ENCODE measurements around the gene GALR3.
"Not testable (repeated sequence)": the region's sequence is repeated elsewhere in the genome, so short reads cannot be mapped to it uniquely, and the experiment has no call there.

Gene GALR3

GRCh38 chr22:37823134-37823985 lies at the start of gene GALR3:
TSS of gene GALR3 (plus strand) at chr22:37823382. CDS start at chr22:37823407, 25 bp downstream.
- FAIRE-seq (no peak), DNase-seq (ENCODE audit: insufficient read length, low spot score) (no peak)

DNA sequence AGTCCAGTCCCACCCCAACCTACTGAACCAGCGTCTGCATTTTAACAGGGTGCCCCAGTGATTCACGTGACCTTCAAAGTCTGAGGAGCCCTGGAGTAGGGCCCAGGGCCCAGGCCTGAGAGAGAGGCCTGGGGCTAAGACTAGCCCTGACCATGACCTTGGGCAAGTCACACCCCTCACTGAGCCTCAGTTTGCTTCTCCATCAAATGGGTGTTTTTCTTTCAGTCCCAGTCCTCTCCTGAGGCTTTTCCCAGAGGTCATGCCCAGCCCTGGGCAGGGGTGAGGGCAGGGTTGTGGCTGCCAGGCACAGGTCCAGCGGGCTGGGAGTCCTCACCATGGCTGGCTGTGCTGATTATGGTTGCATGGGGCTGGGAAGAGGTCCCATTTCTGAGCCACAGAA lies 48.5 kb upstream of the GALR3 start:
- FAIRE-seq (no peak), DNase-seq (ENCODE audit: insufficient read length, low spot score) (no peak)

DNA sequence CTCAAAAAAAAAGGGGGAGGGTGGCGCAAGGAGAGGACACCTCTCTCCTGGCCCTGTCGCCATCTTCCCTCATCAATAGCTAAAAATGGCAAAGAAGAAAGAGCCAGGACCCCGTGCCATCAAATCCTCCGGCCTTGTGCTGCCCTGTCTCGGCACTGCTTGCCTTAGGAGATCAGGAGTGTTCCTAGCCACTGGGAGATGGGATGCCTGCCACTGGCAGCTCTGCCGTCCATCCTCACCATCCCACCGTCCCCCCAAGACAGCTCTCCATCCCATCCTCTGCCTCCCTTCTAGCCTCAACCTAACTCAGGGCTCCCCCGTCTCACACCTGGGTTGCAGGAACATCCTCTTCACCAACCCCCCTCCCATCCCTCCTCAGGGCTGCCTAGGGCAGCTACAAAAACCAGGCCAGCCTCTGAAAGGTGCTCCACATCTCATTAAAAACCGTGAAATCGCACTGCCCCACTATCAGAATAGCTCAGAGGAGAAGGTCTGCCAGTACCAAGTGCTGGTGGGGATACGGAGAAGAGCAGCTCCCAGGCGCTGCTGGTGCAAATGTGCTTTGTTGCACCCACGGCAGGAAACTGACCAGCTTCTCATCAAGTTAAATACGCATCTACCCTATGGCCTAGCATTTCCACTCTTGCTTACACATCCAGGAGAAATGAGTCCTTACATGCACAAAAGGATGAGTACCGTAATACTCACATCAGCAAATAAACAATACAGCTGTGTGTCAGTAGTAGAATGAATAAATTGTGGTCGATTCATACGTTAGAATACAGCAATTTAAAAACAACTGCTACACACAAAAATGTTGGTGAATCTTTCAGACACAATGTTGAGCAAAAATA lies 47.2 kb upstream of the GALR3 start:
- FAIRE-seq, result no peak

DNA sequence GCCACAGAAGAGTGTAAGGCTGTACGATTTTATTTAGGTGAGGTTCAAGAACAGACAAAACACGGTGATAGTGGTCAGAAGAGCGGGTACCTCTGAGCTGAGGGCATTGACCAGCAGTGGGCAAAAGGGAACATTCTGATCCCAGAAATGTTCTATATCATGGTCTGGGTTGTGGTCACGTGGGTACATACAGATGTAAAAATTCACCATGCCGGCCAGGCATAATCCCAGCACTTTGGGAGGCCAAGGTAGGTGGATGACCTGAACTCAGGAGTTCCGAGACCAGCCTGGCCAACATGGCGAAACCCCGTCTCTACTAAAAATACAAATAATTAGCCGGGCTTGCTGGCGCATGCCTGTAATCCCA lies 46.6 kb upstream of the GALR3 start:
- FAIRE-seq (no peak), DNase-seq (ENCODE audit: insufficient read length, low spot score) (no peak)

More for the DNA sequence above, 47.2 kb upstream of the GALR3 start:
- no peak for DNase-seq (ENCODE audit: insufficient read length, low spot score)

DNA sequence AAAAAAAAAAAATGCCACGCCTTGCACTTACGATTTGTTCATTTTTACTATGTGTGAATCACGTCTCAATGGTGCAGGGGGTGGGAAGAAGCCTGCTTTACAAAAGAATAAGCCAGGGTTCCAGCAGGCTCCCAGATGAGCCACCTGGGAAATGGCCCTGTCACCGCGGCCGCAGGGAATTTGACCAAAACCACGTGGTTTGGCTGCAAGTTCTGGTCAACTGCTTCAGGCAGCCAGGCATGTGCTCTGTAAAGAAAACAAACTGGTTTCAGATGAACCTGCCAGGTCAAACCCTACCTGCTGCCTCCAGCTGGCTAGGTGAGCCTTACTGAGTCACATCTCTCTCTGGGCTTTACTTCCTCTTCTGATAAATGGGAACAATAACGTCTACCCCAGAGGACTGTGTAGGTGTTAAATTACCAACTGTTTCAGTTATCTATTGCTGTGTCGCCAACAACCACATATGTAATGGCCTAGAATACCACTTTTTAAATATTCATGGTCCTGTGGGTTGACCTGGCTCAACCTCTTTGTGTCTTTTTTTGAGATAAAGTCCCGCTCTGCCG lies 46.0 kb upstream of the GALR3 start:
- no peak for FAIRE-seq
- DNase-seq (ENCODE audit: insufficient read length, low spot score), result no peak

- no peak for FAIRE-seq
- DNase-seq (ENCODE audit: insufficient read length, low spot score), result no peak
Observed at GRCh38 chr22:37778370-37779009, 44.7 kb upstream of the GALR3 start.

- FAIRE-seq (no peak), DNase-seq (ENCODE audit: insufficient read length, low spot score) (no peak)
Observed at GRCh38 chr22:37781434-37782059, 41.6 kb upstream of the GALR3 start.

DNA sequence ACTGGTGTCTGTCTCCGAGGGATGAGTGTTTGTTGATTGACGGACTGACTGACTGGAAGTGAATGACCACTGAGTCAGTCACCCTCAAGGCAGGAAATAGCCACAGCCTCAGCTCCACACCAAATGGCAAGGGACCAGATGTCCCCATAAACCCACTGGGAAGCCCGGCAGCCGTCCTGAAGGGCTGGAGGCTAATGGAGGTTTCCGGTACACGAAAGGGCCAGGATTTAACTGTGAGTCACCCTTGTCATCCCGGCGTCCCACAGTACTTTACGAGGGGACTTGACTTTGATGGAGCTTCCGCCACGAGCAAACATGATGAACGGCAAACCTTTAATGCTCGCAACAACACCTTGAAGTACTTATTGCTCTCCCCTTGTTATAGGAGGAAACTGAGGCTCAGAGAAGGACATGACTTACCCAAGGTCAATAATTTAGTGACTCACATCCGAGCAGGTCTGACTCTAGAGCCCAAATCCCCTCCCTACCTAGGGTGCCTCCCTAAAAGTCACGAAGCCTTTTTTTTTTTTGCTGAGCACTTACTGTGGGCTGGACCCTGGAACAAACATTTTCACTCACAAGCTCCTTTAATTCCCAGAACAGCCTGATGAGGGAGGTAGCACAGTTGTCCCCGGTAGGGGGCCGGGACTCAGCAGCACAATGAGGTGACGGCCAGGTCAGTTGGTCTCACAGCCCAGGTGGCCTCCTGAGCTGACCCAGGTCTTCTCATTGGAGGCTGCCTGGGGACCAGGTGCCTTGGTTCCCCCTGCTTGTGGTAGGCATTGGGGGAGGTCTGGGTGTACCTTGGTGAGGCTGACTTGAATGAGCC lies 40.6 kb upstream of the GALR3 start:
- FAIRE-seq (no peak), DNase-seq (ENCODE audit: insufficient read length, low spot score) (peak; percentile 41)

DNA sequence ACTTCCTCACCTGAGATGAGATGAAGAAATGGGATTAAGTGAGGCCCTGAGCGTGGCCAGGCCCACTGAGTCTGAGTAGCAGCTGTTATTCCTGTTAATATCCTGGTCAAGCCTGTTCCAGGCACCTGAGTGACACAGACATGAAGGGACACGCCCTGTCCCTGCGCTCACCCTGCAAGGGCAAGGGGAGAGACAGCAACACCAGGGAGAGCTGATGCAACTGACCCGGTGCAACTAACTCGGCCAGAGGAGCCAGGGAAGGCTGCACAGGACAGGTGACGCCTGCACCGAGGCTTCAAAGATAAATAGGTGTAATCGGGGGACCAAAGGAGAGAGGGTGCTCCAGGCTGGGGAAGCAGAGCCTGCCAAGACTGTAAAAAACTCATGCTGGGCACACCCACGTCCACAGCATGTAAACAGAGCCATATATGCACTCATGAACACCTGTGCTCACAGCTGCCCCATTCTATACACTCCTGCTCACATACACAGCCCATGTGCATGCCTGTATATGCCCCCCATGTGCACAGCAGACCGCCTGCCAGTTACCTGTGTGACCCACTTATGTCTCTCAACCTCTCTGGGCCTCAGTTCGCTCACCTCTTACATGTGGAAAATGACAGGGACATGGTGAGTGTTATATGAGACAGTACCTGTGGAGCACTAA lies 38.2 kb upstream of the GALR3 start:
- FAIRE-seq (no peak), DNase-seq (ENCODE audit: insufficient read length, low spot score) (no peak)

DNA sequence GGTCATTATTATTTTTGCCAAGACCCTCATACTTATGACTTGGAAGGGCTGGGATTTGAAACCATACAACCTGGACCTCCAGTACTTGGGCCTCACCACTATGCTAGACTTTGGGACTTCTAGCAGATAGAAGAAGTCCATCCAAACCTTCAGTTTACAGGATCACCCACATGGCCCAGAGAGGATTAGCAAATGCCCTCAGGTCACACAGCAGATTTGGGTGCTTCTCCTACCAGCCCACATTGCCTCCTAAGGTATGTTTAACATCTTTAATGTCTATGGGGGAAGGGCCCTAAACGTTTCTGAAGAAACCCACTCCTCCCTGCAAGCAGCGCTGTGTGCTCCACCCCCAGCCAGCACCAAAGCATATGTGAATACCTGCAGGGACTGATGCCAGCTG lies 32.9 kb upstream of the GALR3 start:
- no peak for DNase-seq (ENCODE audit: insufficient read length, low spot score)
- no peak for FAIRE-seq

DNA sequence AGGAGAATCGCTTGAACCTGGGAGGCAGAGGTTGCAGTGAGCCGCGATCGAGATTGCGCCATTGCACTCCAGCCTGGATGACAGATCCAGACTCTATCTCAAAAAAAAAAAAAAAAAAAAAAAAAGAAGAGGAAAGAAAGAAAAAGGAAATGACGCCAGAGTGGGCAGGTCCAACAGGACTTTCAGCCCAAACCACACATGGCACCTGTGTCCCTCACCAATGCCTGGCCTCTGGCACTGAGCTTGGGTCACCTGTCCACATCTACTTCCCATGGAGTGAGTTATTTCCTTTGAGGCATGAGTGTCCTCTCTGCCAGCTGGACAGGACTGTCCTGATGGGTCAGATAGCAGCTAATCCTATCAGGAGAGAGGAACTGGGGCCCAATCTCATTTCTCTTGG lies 30.7 kb upstream of the GALR3 start:
- FAIRE-seq (no peak), DNase-seq (ENCODE audit: insufficient read length, low spot score) (no peak)

- FAIRE-seq (no peak), DNase-seq (ENCODE audit: insufficient read length, low spot score) (no peak)
Observed at GRCh38 chr22:37794376-37794775, 28.8 kb upstream of the GALR3 start.

GRCh38 chr22:37796079-37796478 lies 27.1 kb upstream of the GALR3 start:
- DNase-seq (ENCODE audit: insufficient read length, low spot score) (no peak), FAIRE-seq (no peak)

DNA sequence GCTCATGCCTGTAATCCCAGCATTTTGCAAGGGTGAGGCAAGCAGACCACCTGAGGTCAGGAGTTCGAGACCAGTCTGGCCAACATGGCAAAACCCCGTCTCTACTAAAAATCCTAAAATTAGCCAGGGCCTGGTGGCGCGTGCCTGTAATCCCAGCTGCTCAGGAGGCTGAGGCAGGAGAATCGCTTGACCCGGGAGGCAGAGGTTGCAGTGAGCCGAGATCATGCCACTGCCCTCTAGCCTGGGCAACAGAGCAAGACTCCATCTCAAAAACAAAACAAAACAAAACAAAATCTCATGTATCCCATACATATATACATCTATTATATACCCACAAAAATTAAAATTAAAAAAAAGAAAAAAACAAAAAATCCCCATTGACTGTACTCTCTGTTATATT lies 25.9 kb upstream of the GALR3 start:
- FAIRE-seq, result not testable (repeated sequence)

DNA sequence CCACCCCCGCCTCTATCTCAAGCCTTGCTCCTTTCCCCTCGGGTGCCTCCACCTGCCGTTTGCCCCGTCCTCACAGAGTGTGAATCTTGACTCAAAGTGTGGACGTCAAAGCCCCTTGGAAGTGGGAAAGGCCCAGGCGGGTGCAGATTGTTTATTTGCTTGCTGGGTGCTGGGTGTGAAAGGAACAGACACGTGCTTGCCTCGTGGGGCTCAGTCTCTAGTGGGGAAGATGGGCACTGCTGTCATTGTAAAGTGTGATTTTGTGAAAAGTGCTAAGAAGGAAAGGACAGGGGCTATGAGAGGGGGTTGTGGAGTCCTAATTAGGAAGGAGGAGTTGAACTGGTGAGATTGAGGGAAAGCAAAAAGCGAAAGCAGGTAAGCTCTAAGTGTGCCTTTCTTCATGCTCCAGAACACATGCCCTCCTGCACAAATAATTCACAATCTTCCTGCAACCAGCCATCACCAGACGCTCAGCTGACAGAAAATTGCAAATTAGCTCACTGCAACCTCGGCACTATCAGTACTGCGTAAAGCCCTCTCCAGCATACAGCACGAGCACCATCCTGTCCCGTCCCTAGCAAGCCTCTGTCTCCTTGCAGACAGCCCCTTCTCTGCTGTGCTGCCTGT lies 25.2 kb upstream of the GALR3 start:
- DNase-seq (ENCODE audit: insufficient read length, low spot score) (no peak), FAIRE-seq (no peak)

More for the DNA sequence above, 25.9 kb upstream of the GALR3 start:
- not testable (repeated sequence) for DNase-seq (ENCODE audit: insufficient read length, low spot score)

- FAIRE-seq; DNase-seq (ENCODE audit: insufficient read length, low spot score): not testable (repeated sequence)
Observed at GRCh38 chr22:37799979-37800378, 23.2 kb upstream of the GALR3 start.

DNA sequence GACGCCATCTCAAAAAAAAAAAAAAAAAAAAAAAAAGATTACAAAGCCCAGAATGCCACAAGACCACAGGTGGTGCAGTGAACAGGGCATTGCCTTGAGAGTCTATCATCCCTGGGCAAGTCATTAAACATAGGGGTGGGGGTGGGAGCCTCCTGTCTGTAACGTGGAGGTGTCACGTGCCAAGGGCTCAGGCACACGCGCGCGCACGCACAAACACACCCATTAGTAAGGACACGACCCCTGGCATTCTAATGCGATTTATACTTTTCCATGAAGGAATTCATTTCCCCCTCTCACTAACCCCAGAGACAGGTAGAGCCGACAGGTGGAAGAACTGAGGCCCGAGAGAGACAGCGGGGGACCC lies 21.3 kb upstream of the GALR3 start:
- no peak for FAIRE-seq
- DNase-seq (ENCODE audit: insufficient read length, low spot score), result no peak

GRCh38 chr22:37802310-37803194 lies 20.6 kb upstream of the GALR3 start:
- DNase-seq (ENCODE audit: insufficient read length, low spot score) (no peak), FAIRE-seq (peak; percentile 9)

Data from HTR-8/SVneo (cell line).